Sigmoid colon (tissue), 4 donors: ENCODE results near the gene GRPEL1.

Experiments
- EP300 ChIP-seq, 4 donors: sonication (generic); formaldehyde crosslinking; IDR thresholded peaks; one replicate each; pipeline ENCODE4 v1.6.1; 2017; ENCODE audit warnings: antibody characterized with exemption in 4 of 4
- POLR2A ChIP-seq, 2 donors: fragments of 450-650 bp; IDR thresholded peaks; one replicate each; pipeline ENCODE4 v1.6.1; 2016; ENCODE audit warnings: antibody characterized with exemption in 2 of 2, mild to moderate bottlenecking in 2 of 2, moderate library complexity in 2 of 2
- TF ChIP-seq, protein P1 (sequence below), 4 experiments: fragments of 450-650 bp in 3 of 4; fragments of 200-600 bp in 1 of 4; IDR thresholded peaks; one replicate each; pipeline ENCODE4 v1.5.1; 2016 to 2019; ENCODE audit warnings: antibody characterized with exemption in 4 of 4, mild to moderate bottlenecking in 3 of 4, moderate library complexity in 2 of 4

DNA sequence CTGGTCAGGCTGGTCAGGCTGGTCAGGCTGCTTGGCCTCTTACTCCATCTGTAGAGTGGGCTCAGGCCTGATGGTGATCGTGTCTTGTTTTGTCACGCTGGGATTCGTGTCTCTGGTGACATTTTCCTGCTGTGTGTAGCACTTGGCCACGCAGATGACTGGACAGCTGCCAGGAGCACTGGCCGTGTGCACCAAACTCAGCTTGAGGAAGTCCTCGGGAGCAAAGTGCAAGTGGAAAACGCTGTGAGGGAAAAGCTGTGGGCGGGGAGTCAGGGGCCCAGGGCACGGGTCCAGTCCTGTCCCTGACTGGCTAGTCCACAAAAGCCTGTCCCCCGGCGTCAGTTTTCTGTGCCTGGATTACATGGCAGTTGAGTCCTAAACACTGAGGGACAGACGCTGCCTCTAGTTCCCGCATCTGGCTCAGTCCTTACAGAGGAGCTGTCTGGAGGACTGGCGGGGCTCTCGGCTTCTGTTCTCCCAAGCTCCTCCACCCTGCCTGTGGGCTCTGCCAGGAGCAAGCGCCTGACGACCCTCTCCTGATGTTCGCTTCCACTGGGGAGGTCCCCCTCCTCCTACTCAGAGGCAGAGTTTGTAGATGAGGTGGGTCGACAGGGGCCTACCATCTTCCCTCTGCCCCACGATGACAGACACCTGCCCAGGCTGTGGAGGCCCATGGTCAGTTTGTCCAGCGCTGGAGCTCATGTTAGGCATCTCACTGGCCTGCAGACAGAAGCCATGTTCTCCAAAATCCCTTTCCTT lies 35.9 kb upstream of the GRPEL1 start:
- TF ChIP-seq EP300 (IDR thresholded peaks at IDR 0.05) (no peak), POLR2A (IDR thresholded peaks at IDR 0.05) (no peak)
- TF ChIP-seq, protein P1, sequence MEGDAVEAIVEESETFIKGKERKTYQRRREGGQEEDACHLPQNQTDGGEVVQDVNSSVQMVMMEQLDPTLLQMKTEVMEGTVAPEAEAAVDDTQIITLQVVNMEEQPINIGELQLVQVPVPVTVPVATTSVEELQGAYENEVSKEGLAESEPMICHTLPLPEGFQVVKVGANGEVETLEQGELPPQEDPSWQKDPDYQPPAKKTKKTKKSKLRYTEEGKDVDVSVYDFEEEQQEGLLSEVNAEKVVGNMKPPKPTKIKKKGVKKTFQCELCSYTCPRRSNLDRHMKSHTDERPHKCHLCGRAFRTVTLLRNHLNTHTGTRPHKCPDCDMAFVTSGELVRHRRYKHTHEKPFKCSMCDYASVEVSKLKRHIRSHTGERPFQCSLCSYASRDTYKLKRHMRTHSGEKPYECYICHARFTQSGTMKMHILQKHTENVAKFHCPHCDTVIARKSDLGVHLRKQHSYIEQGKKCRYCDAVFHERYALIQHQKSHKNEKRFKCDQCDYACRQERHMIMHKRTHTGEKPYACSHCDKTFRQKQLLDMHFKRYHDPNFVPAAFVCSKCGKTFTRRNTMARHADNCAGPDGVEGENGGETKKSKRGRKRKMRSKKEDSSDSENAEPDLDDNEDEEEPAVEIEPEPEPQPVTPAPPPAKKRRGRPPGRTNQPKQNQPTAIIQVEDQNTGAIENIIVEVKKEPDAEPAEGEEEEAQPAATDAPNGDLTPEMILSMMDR (IDR thresholded peaks at IDR 0.05): no peak
